ENCODE results near the gene RPAP3. TPM values are rescaled to one million over a fixed set of nuclear protein-coding genes. Genes with fewer than 3 reads are reported as not detected.

Gene RPAP3
- total RNA-seq, 2 donors from 2014 or later: 16.7 to 17.0 TPM

DNA sequence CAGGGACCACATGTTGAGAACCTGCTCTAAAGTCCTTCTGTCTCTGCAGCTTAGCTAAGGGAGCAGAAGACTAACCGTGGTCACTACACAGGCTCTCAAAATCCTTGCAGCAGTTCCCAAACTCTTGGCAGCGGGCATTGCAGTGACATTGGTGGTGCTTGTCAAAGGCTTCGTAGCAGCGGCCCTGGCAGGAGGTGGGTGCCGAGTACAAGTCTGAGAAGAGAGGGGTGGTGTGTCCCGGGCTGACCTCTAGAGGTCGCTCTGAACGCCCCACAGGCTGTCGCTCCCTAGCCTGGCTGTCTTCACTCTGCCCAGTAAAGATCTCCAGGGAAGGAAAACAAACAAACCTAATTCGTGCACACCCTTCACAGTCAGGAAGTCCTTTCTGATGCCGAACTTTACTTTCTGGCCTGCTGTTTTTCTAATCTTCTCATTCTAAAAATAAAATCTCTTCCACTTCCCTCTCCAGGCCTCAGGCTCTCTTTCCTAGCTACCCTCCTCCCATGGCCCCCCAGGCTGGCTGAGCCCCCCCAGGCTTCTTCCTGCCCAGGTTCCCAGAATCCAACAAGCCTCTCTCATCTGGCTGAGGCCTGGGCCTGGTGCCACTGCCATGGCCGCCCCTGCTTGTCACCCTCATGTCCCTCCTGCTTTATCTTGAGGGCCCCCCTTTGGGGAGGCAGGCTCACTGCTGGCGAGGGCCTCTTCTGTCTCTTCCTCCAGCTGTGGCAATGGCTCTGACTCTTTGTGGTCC is 11.8 kb upstream of the RPAP3 start:
- H3K9me3 ChIP-seq: no peaks in the 10 kb centered on the region
- peak; percentile 82 for DNase-seq
- TF ChIP-seq CTCF (IDR thresholded peaks at IDR 0.05): peak; percentile 71
- H3K4me1 ChIP-seq: peaks cover 7% of the 10 kb centered on the region
- no peaks in the 10 kb centered on the region for H3K27me3 ChIP-seq
- H3K27ac ChIP-seq: peak overlapping the region; percentile 72
- H3K9ac ChIP-seq (ENCODE audit: low read depth in 2 of 2, low read length in 2 of 2): peak overlapping the region in 1 of 2 donors; percentile 29
- no peak overlapping the region for H3K4me3 ChIP-seq
- intact Hi-C loops (cut with DNase I): loop anchor here (2.0 to 5.0 kb wide), 2 partner anchors 60 to 121 kb away; no protein-coding TSS in a partner anchor
- H3K36me3 ChIP-seq: no peaks in the 10 kb centered on the region

GRCh38 chr12:47717046-47717442 is 11.2 kb upstream of the RPAP3 start:
- intact Hi-C loops (cut with DNase I): loop anchor here (2.0 to 5.0 kb wide), 2 partner anchors 60 to 122 kb away; no protein-coding TSS in a partner anchor
- Histone ChIP-seq H3K27me3 (no peaks in the 10 kb centered on the region), H3K36me3 (no peaks in the 10 kb centered on the region), H3K9ac (ENCODE audit: low read depth in 2 of 2, low read length in 2 of 2) (no peak overlapping the region), H3K4me1 (peaks cover 7% of the 10 kb centered on the region), H3K9me3 (no peaks in the 10 kb centered on the region), H3K27ac (no peak overlapping the region), H3K4me3 (no peak overlapping the region)
- TF ChIP-seq CTCF (IDR thresholded peaks at IDR 0.05): no peak
- peak; percentile 21 for DNase-seq

- TF ChIP-seq CTCF (IDR thresholded peaks at IDR 0.05): no peak
- no peak overlapping the region for H3K4me3 ChIP-seq
- H3K27ac ChIP-seq: no peak overlapping the region
- no peak overlapping the region for H3K9ac ChIP-seq (ENCODE audit: low read depth in 2 of 2, low read length in 2 of 2)
- DNase-seq: peak; percentile 21
- intact Hi-C loops (cut with DNase I): loop anchor here (2.0 to 5.0 kb wide), 2 partner anchors 61 to 123 kb away; no protein-coding TSS in a partner anchor
- H3K4me1 ChIP-seq: peaks cover 7% of the 10 kb centered on the region
- no peaks in the 10 kb centered on the region for H3K36me3 ChIP-seq
- H3K27me3 ChIP-seq: no peaks in the 10 kb centered on the region
- no peaks in the 10 kb centered on the region for H3K9me3 ChIP-seq
Measured at GRCh38 chr12:47715877-47716548, 10.2 kb upstream of the RPAP3 start.

- Histone ChIP-seq H3K4me3 (no peak overlapping the region), H3K9ac (ENCODE audit: low read depth in 2 of 2, low read length in 2 of 2) (no peak overlapping the region), H3K4me1 (peaks cover 7% of the 10 kb centered on the region), H3K27ac (no peak overlapping the region), H3K9me3 (no peaks in the 10 kb centered on the region), H3K36me3 (no peaks in the 10 kb centered on the region), H3K27me3 (no peaks in the 10 kb centered on the region)
- DNase-seq: peak; percentile 81
- intact Hi-C loops (cut with DNase I): loop anchor here (5.0 kb wide), 1 partner anchor 62 kb away; no protein-coding TSS in a partner anchor
- TF ChIP-seq CTCF (IDR thresholded peaks at IDR 0.05): peak; percentile 69
Measured at GRCh38 chr12:47715393-47715876, 9.6 kb upstream of the RPAP3 start.

DNA sequence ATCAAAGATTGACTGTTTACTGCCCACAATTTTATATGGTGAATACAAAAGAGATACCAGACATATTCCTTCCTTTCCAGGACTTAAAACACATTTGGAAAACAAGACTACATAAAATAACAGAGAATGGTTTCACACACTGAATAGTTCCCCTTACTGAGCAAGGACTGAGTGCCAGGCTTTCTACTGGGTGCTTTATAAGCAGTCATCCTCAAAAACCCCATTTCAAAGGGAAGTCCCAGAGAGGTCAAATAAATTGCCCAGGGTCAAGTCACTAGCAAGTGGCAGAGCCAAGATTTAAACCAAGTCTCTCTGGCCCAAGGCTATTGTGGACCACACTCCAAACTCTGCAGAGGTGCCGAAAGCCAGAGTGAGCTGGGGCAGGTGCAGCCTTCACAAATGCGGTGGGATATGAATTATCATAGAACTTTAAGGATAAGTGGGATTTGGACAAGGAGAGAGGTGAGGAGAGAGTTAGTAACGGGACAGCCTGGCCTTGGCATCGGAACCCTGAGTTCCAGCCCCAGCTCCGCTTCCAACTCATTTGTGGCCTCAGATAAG is 9.1 kb upstream of the RPAP3 start:
- no peak overlapping the region for H3K9ac ChIP-seq (ENCODE audit: low read depth in 2 of 2, low read length in 2 of 2)
- H3K36me3 ChIP-seq: no peaks in the 10 kb centered on the region
- no peak overlapping the region for H3K4me3 ChIP-seq
- H3K4me1 ChIP-seq: peaks cover 7% of the 10 kb centered on the region
- H3K27me3 ChIP-seq: no peaks in the 10 kb centered on the region
- intact Hi-C loops (cut with DNase I): loop anchor here (5.0 kb wide), 1 partner anchor 62 kb away; no protein-coding TSS in a partner anchor
- TF ChIP-seq CTCF (IDR thresholded peaks at IDR 0.05): no peak
- no peaks in the 10 kb centered on the region for H3K9me3 ChIP-seq
- H3K27ac ChIP-seq: no peak overlapping the region
- no peak for DNase-seq
